Embryonic facial prominence (tissue), 1 donor: ENCODE data around the gene NUDT22.

Source experiments
- DNase-seq: peaks from one replicate; pipeline ENCODE4 v3.0.0-alpha.2; 2016; ENCODE audit errors: extremely low spot score

The NUDT22 gene

DNA sequence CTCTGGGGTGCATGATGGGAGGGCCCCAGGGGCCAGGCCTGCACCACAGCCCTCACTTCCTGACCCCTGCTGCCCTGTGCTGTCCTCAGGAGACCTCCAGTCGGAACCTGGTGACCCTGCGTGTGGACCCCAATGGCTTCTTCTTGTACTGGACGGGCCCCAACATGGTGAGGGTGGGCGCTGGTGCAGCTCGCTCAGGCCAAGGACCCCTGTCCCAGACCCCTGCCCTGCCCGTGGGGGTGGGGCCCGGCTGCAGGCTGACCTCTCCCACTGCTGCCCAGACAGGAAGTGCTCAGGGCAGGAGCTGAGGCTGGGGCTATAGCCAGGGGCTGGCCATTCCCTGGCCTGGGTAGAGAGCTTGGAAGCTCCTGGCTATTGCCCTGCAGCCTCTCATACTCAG is 28.3 kb downstream of the NUDT22 start:
- no peak for DNase-seq

GRCh38 chr11:64255135-64256128 is 29.4 kb downstream of the NUDT22 start:
- no peak for DNase-seq

DNA sequence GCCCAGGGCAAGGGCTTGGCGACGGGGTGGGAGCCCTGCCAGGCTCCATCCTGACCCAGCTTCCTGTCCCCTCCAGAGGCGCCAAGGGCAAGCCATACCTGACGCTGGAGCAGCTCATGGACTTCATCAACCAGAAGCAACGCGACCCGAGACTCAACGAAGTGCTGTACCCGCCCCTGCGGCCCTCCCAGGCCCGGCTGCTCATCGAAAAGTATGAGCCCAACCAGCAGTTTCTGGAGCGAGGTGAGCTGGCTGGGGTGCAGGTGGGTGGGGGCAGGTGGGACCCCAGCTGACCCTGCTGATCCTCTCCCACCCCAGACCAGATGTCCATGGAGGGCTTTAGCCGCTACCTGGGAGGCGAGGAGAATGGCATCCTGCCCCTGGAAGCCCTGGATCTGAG is 30.2 kb downstream of the NUDT22 start:
- DNase-seq: no peak

GRCh38 chr11:64258356-64258755 is 32.3 kb downstream of the NUDT22 start:
- no peak for DNase-seq

- no peak for DNase-seq
Measured at GRCh38 chr11:64258946-64259532, 33.0 kb downstream of the NUDT22 start.

DNA sequence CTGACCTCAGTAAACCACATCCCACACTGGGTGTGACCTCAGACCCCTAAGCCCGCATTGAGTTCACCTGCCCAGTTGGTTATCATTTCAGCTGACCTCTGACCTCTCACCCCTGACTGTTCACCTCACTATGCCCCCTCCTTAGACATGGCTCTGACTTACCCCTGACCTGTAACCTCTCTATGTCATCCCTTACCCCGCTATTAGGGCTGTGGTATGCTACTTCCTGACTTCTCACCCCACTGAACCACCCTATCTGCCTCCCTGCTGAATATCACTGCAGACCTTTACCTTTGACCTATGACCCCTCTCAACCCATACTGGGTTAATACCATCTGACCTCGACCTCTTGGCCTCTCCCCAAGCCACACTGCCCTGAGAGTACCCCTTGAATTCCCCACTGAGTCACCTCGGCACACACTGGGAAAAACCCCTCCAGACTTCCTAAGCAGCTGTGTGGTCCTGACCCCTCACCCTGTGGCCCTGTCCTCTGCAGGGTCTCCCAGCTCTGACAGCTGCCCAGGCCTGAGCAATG is 33.5 kb downstream of the NUDT22 start:
- no peak for DNase-seq

DNA sequence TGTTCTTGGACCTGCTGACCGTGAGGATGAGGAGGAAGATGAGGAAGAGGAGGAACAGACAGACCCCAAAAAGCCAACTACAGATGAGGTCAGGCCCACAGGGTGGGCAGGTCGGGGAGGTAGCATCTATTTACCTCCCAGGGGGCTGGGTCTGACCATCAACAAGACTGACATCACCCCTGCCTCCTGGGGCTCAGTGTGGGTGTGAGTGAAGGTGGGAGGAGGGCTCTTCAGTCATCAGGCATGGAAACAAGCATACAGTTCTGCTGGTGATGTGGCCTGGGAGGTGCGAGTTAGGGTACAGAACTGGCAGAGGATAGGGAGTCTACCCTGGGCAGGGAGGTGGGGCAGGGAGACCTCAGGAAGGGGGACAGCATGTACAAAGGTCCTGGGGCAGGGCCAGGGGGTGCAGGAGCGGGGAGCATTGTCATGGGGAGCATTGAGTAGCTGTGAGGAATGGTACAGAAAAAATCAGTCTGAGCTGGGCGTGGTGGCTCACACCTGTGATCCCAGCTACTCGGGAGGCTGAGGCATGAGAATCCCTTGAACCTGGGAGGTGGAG is 34.2 kb downstream of the NUDT22 start:
- no peak for DNase-seq

- DNase-seq: no peak
Measured at GRCh38 chr11:64261556-64262080, 35.5 kb downstream of the NUDT22 start.

- no peak for DNase-seq
Measured at GRCh38 chr11:64262271-64263002, 36.4 kb downstream of the NUDT22 start.

DNA sequence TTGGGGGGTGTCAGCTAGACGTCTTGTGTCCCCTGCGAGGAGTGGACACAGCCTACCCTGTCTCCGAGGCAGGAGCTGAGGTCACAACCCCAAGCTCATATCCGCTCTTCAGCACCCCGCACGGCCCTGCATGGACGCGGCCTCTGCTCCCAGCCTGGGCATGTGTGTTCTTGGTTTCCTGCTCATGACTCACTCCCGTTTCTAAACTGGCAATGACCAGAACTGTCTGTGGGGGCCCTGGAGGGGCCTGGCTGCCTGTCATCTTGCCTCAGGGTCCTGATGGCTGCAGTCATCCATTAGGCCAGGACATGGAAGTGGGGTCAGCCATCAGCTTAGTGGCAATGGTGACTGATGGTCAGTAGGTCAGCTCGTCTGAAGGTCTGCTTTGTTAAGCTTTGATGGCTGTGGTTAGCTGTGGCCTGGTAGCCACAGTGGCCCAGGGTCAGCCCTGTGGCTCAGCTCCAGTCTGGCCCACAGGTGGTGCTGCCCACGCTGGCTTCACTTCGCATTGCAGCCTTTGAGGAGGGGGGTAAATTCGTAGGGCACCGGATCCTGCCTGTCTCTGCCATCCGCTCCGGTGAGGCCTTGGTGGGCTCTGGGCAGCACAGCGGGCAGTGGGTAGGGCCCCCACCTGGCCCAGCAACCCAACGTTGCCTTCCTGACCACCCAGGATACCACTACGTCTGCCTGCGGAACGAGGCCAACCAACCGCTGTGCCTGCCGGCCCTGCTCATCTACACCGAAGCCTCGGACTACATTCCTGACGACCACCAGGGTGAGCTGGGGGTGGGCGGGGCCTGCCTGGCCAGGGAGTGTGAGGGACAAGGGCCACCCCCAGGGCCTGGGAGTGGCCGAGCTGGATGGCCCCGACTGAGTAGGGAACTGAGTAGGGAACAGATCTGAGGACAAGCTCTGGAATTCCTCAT is 37.2 kb downstream of the NUDT22 start:
- no peak for DNase-seq

- no peak for DNase-seq
Measured at GRCh38 chr11:64263947-64264317, 37.9 kb downstream of the NUDT22 start.

- no peak for DNase-seq
Measured at GRCh38 chr11:64264371-64264852, 38.3 kb downstream of the NUDT22 start.

GRCh38 chr11:64265176-64266160 is 39.4 kb downstream of the NUDT22 start:
- DNase-seq: no peak

DNA sequence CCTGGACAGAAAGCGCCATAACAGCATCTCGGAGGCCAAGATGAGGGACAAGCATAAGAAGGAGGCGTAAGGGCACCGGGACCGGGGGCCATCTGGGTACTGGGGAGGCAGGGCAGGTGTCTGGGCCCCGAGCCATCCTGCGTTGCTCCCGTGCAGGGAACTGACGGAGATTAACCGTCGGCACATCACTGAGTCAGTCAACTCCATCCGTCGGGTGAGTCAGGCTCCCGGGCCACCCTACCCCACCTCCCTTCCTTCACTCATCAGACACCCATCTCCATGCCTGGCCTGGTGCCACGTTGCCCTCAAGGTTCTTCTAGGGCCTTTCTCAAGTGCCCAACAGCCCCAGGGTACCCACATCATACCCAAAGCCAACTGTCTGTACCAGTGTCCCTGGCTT is 40.3 kb downstream of the NUDT22 start:
- DNase-seq: no peak

DNA sequence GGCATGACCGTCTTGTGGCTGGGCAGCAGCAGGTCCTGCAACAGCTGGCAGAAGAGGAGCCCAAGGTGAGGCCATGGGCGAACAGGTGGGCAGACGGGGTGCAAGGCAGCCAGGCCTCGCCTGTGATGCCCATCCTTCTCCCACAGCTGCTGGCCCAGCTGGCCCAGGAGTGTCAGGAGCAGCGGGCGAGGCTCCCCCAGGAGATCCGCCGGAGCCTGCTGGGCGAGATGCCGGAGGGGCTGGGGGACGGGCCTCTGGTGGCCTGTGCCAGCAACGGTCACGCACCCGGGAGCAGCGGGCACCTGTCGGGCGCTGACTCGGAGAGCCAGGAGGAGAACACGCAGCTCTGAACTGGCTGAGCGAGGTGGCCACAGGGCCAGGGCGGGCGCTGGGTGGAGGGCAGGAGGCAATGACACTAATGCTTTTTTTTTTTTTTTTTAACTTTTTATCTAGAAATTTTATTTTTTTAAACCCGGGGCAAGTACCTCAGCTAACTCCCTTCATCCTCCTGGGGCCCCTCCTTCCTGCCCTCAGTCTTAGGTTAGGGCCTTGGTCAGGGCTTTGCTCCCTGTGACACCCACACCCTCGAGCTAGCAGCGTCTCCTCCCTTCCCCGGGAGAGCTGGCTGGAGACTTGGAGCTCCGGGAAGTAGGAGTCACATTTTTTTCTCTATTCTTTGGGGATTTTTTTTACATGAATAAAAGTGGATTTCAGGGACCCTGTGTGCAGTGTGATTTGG is 41.3 kb downstream of the NUDT22 start:
- no peak for DNase-seq

- DNase-seq: no peak
Measured at GRCh38 chr11:64268025-64268892, 42.2 kb downstream of the NUDT22 start.

- no peak for DNase-seq
Measured at GRCh38 chr11:64268893-64269539, 42.9 kb downstream of the NUDT22 start.
